Sigmoid colon (tissue), 4 donors: ENCODE measurements around the gene CLEC3A.

Experiments
- CTCF ChIP-seq, 4 experiments: fragments of 450-650 bp in 3 of 4; fragments of 200-600 bp in 1 of 4; IDR thresholded peaks; one replicate each; pipeline ENCODE4 v1.5.1; 2016 to 2019; ENCODE audit warnings: antibody characterized with exemption in 4 of 4, mild to moderate bottlenecking in 3 of 4, moderate library complexity in 2 of 4
- POLR2A ChIP-seq, 2 donors: fragments of 450-650 bp; IDR thresholded peaks; one replicate each; pipeline ENCODE4 v1.6.1; 2016; ENCODE audit warnings: antibody characterized with exemption in 2 of 2, mild to moderate bottlenecking in 2 of 2, moderate library complexity in 2 of 2
- POLR2AphosphoS5 ChIP-seq, 4 donors: sonication (generic); formaldehyde crosslinking; IDR thresholded peaks; one replicate each; pipeline ENCODE4 v1.6.1; 2017; ENCODE audit warnings: antibody characterized with exemption in 4 of 4

GRCh38 chr16:77986011-77986740 lies 36.2 kb upstream of the CLEC3A start:
- TF ChIP-seq CTCF (IDR thresholded peaks at IDR 0.05) = no peak
- no peak for TF ChIP-seq POLR2A (IDR thresholded peaks at IDR 0.05)
- no peak for TF ChIP-seq POLR2AphosphoS5 (IDR thresholded peaks at IDR 0.05)
